HL-60 (cell line): ENCODE data around the gene CEP57.

Source experiments
- CTCF ChIP-seq: IDR thresholded peaks from one replicate; pipeline ENCODE4 v1.5.1; 2011; ENCODE audit warnings: low read length, control low read depth, inconsistent platforms; ENCODE audit not compliant: insufficient read depth
- POLR2AphosphoS5 ChIP-seq: IDR thresholded peaks from 2 replicates; pipeline ENCODE4 v1.6.1; 2012; ENCODE audit warnings: low read depth
- TF ChIP-seq, protein P1 (sequence below): IDR thresholded peaks from 2 replicates; pipeline ENCODE4 v1.6.1; 2012; ENCODE audit warnings: low read depth; ENCODE audit not compliant: insufficient replicate concordance

DNA sequence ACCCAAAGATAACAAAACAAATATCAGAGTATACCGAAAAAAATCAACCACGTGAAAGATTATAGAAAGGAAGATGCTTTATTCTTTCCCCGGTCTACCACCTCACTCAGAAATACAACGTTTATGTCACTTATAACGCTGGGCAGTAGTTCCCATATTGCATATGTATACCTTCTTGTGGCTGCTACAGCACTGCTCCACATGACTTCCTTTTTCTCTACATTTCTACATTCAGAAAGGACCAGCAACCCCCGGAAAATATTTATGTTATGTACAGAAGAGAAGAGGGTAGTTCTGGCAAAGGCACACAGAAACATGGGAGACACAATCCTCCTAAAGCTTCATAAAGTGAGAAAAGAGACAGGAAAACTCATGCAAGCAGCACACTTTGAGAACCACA is 76.8 kb downstream of the CEP57 start:
- no peak for TF ChIP-seq POLR2AphosphoS5
- TF ChIP-seq CTCF, result no peak
- TF ChIP-seq, protein P1, sequence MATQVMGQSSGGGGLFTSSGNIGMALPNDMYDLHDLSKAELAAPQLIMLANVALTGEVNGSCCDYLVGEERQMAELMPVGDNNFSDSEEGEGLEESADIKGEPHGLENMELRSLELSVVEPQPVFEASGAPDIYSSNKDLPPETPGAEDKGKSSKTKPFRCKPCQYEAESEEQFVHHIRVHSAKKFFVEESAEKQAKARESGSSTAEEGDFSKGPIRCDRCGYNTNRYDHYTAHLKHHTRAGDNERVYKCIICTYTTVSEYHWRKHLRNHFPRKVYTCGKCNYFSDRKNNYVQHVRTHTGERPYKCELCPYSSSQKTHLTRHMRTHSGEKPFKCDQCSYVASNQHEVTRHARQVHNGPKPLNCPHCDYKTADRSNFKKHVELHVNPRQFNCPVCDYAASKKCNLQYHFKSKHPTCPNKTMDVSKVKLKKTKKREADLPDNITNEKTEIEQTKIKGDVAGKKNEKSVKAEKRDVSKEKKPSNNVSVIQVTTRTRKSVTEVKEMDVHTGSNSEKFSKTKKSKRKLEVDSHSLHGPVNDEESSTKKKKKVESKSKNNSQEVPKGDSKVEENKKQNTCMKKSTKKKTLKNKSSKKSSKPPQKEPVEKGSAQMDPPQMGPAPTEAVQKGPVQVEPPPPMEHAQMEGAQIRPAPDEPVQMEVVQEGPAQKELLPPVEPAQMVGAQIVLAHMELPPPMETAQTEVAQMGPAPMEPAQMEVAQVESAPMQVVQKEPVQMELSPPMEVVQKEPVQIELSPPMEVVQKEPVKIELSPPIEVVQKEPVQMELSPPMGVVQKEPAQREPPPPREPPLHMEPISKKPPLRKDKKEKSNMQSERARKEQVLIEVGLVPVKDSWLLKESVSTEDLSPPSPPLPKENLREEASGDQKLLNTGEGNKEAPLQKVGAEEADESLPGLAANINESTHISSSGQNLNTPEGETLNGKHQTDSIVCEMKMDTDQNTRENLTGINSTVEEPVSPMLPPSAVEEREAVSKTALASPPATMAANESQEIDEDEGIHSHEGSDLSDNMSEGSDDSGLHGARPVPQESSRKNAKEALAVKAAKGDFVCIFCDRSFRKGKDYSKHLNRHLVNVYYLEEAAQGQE, result no peak
